Measurements from ENCODE around the gene WDR38. TPM values are rescaled to one million over a fixed set of nuclear protein-coding genes. Genes with fewer than 3 reads are reported as not detected.

The WDR38 gene
- total and polyA plus RNA-seq, 9 of the 15 experiments (the other 6 are each of a cell fraction or from before 2014, with no cell fraction given), result not detected

GRCh38 chr9:124871156-124871561 lies 17.9 kb downstream of the WDR38 start:
- CTCF ChIA-PET (ENCODE audit: low intra/inter-chr PET ratio), result no interaction called here
- POLR2A ChIA-PET, result interaction anchor here (0.6 to 2.0 kb wide), 5 partner anchors 9 to 753 kb away, joined by 3 to 9 read pairs (median 3); partner anchors contain the start of genes ARPC5L and RPL35
- Histone ChIP-seq H3K4me1 (replicated peaks in 1 of 2; ENCODE audit: control insufficient read depth in 2 of 2, insufficient read depth in 2 of 2, low read length in 2 of 2) (peaks cover 35 to 50% of the 10 kb centered on the region in 2 experiments), H3K9ac (ENCODE audit: insufficient read depth in 1 of 2, low read depth in 2 of 2, low read length in 2 of 2) (peak overlapping the region; percentile 98 to 99; a peak in 3 of 4 replicates), H2AFZ (ENCODE audit: low read depth, low read length) (no peak overlapping the region), H3K4me2 (ENCODE audit: insufficient read depth, low read length) (peak overlapping the region; percentile 100), H3K79me2 (ENCODE audit: control insufficient read depth, insufficient read depth, low read length) (peaks cover 91% of the 10 kb centered on the region), H3K36me3 (ENCODE audit: control insufficient read depth, insufficient read depth, low read length) (peaks cover 66% of the 10 kb centered on the region), H4K20me1 (replicated peaks; ENCODE audit: control insufficient read depth, insufficient read depth, low read length) (peaks cover 29% of the 10 kb centered on the region), H3K27ac (ENCODE audit: extremely low read depth, low read depth, low read length) (peak overlapping the region; percentile 97; the same call in 1 of the 3 replicates), H3K4me3 (peak overlapping the region; percentile 91), H3K9me3 (replicated peaks; ENCODE audit: control insufficient read depth, insufficient read depth, low read depth, low read length) (no peaks in the 10 kb centered on the region), H3K27me3 (ENCODE audit: control insufficient read depth in 2 of 2, insufficient read depth in 2 of 2, low read length in 2 of 2) (no peaks in the 10 kb centered on the region), H3K9me1 (ENCODE audit: control insufficient read depth, insufficient read depth, low read length) (peaks cover 16% of the 10 kb centered on the region)
- FAIRE-seq (no peak), DNase-seq (ENCODE audit: extremely low read depth in 1 of 4, low spot score in 3 of 4) (no peak), ATAC-seq (no peak)
- in situ Hi-C loops (cut with MboI) (no loop called here), intact Hi-C loops (cut with micrococcal nuclease) (loop anchor here (2.0 kb wide), 1 partner anchor 70 kb away; the partner anchor contains the start of gene GOLGA1)
- WGBS (ENCODE audit: insufficient coverage, low coverage, missing lambda C conversion rate), result 69% methylated on average over 11 of the region's 11 CpGs
- no peak for TF ChIP-seq ARID1B (IDR thresholded peaks at IDR 0.05)
- TF ChIP-seq CREM (IDR thresholded peaks at IDR 0.05; ENCODE audit: low read depth), result no peak
- TF ChIP-seq CCAR2 (IDR thresholded peaks at IDR 0.05; ENCODE audit: low read depth, low read length), result no peak
- TF ChIP-seq NUFIP1 (IDR thresholded peaks at IDR 0.05; ENCODE audit: partially characterized antibody), result no peak
- TF ChIP-seq CHD2 (IDR thresholded peaks at IDR 0.05; ENCODE audit: low read depth, low read length), result no peak
- TF ChIP-seq ZNF778 (CRISPR knock-in tag; IDR thresholded peaks at IDR 0.05), result no peak
- TF ChIP-seq HIVEP1 (CRISPR knock-in tag; IDR thresholded peaks at IDR 0.05), result no peak
- TF ChIP-seq XRCC5 (IDR thresholded peaks at IDR 0.05; ENCODE audit: low read depth, low read length), result no peak
- no peak for TF ChIP-seq MECOM (CRISPR knock-in tag; IDR thresholded peaks at IDR 0.05)
- TF ChIP-seq ZNF609 (CRISPR knock-in tag; IDR thresholded peaks at IDR 0.05; ENCODE audit: borderline replicate concordance), result no peak
- TF ChIP-seq ETS1 (conservative IDR thresholded peaks at IDR 0.05; ENCODE audit: control insufficient read depth, low read depth, low read length), result 0 out of 2 replicates have a peak, but pooled peaks have one; percentile 26
- TF ChIP-seq RBFOX2 (IDR thresholded peaks at IDR 0.05; ENCODE audit: low read depth, low read length), result peak; percentile 39
- TF ChIP-seq BDP1 (IDR thresholded peaks at IDR 0.05; ENCODE audit: insufficient read depth, insufficient read length), result no peak
- BruUV-seq (replicated peaks), result no TSS peak

Measured in K562 (cell line).